Stomach (tissue), 4 donors: ENCODE measurements around the gene ZBTB32.

ENCODE experiments used
- CTCF ChIP-seq, 7 experiments: fragments of 450-650 bp in 4 of 7; fragments of 200-600 bp in 3 of 7; sonication (generic) in 3 of 7; IDR thresholded peaks; one replicate each; pipeline ENCODE4 v1.5.1; 2016 to 2019; ENCODE audit warnings: antibody characterized with exemption in 7 of 7, control low read depth in 2 of 7, mild to moderate bottlenecking in 1 of 7
- POLR2AphosphoS5 ChIP-seq, 3 donors: sonication (generic); formaldehyde crosslinking; IDR thresholded peaks; one replicate each; pipeline ENCODE4 v1.6.1; 2016; ENCODE audit warnings: antibody characterized with exemption in 3 of 3

- no peak for TF ChIP-seq POLR2AphosphoS5 (IDR thresholded peaks at IDR 0.05)
- no peak for TF ChIP-seq CTCF (IDR thresholded peaks at IDR 0.05)
Observed at GRCh38 chr19:35738021-35738886, 33.9 kb downstream of the ZBTB32 start.
